GM19463 (cell line): Measurements from ENCODE around the gene GCHFR.

Experiments used
- ATAC-seq: cut with Tn5 transposase; IDR thresholded peaks from one replicate; pipeline ENCODE4 v1.9.1; 2021; ENCODE audit warnings: mild to moderate bottlenecking, moderate library complexity; ENCODE audit not compliant: unreplicated experiment

The GCHFR gene

GRCh38 chr15:40775740-40776536 is 12.1 kb downstream of the GCHFR start:
- ATAC-seq: no peak

GRCh38 chr15:40776537-40777141 is 12.8 kb downstream of the GCHFR start:
- ATAC-seq: no peak

DNA sequence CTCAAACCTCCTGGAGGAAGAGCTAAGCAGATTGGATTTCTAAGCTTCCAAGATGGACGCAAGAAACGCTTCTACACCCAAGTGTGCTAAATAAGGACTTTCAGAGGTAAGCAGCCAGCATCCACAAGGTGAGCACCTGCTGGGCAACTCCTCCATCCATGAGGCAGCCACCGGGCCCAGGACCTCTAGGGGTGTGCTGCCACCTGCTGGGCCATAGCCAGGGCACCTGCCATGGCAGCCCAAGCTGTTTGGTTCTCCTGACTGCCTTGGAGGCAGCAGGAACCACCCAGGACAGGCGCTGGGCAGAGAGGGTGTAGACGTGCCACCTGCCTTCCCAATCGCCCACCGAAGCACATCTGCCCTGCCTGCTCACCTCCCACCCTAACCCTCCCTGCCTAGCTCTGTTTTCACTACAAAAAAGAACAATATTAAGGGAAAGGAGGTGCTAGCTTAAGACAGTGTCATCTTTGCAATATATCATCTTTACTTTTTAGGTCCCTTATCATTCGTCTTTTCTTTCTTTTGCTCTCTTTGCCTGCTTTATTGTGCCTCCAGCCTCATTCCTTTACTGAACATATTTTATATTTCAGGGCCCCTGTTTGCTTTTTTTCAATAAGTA is 18.9 kb downstream of the GCHFR start:
- peak; percentile 54 for ATAC-seq

DNA sequence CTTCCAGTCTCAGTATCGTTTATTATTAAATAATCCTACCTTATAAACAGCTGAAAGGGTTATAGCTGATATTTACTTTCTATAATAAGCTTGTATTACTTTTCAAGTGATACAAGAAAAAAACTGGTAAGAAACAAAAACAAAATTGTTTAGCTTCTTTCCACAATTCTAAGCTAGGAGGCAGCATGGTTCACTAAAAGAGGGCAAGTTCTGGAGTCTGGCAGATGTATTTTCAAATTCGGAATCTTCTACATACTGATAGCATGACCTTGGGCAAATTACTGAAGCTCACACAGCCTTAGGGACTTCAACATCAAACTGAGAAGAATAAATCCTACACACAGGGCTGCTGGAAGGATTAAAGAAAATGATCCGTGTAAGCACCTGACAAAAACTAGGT is 21.3 kb downstream of the GCHFR start:
- no peak for ATAC-seq

DNA sequence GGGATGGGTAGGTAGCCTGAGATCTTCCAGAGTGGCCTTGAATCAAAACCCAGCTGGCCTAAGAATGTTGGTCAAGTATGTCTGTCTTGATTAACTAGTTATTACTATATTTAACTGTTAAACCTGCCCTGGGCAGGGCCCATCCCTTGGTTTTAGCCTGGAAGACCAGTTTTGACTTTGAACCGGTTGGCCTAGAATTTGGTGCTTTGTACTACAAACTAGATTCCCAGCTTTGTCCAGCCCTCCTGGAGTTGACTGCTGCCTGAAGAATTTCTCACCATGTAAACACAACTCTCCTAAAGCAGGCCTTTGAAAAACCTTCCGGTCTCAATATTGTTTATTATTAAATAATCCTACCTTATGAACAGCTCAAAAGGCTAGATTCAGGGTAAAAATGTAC is 21.9 kb downstream of the GCHFR start:
- no peak for ATAC-seq

GRCh38 chr15:40787344-40787841 is 23.5 kb downstream of the GCHFR start:
- no peak for ATAC-seq

DNA sequence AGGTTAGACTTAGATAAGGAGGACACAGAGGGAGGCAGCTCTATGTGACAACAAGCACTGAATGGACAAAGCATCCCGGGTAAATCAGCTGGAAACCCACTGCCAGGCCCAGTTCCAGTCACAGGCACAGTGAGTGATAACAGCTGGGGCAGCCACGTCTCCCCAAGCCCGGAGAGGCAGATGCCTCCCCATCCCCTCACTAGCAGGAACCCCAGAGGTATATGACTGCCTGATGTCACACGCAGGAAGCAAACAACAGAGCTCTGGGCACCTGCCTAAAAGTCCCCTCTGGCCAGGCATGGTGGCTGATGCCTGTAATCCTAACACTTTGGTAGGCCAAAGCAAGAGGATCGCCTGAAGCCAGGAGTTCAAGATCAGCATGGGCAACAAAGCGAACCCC is 24.1 kb downstream of the GCHFR start:
- ATAC-seq: no peak

GRCh38 chr15:40789119-40789518 is 25.3 kb downstream of the GCHFR start:
- ATAC-seq: no peak

- no peak for ATAC-seq
These were observed 26.1 kb downstream of the GCHFR start for GRCh38 chr15:40789999-40790398.

DNA sequence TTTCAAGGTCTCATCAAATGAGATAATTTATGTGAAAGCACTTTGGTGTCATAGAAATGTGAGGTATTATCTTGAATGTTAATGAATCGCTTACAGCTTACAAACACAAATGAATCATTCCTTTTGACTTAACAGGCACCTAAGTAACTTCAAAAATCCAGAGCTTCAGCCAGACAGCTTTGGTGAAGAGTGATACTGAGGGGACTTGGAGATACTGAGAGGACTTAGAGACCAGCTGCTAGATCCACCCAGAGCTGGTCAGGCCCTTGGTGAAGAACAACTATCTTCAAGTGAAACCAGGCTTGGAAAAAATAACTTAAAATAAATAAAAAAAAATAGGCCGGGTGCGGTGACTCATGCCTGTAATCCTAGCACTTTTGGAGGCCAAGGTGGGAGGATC is 26.9 kb downstream of the GCHFR start:
- no peak for ATAC-seq

DNA sequence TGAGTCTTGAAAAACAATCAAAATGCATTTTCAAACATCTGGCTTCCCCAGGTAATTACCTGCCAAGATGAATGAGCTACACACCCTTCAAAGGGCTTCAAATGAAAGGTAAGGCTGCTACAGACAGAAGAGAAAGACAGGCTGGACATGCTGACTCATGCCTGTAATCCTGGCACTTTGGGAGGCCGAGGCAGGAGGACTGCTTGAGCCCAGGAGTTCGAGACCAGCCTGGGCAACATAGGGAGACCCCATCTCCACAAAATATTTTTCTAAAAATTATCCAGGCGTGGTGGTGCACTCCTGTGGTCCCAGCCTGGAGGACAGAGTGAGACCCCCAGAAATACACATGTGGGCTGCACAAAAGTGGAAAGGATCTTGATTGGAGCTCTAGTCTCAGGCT is 28.5 kb downstream of the GCHFR start:
- ATAC-seq: no peak

- no peak for ATAC-seq
These were observed 29.5 kb downstream of the GCHFR start for GRCh38 chr15:40793216-40793989.

DNA sequence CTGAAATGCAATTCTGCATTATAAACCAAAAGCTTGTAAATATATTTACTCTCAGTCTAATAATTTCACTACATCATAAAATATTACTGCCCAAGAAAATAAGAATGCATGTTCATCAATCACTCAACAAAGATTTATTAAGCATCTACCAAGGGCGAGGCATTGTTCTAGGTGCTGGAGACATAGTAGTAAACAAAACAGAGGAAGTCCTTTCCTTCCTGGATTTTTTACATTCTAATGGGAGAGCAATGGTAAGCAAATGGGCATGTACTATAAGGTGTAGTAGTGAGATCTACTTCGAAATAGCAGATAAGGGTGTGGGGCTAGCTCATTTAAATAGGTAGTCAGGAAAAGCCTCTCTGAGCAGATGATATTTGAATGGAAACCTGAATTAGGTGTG is 32.2 kb downstream of the GCHFR start:
- no peak for ATAC-seq

GRCh38 chr15:40796512-40796911 is 32.6 kb downstream of the GCHFR start:
- ATAC-seq: no peak

GRCh38 chr15:40799523-40799922 is 35.7 kb downstream of the GCHFR start:
- ATAC-seq: no peak

- ATAC-seq: no peak
These were observed 39.2 kb downstream of the GCHFR start for GRCh38 chr15:40803076-40803475.

DNA sequence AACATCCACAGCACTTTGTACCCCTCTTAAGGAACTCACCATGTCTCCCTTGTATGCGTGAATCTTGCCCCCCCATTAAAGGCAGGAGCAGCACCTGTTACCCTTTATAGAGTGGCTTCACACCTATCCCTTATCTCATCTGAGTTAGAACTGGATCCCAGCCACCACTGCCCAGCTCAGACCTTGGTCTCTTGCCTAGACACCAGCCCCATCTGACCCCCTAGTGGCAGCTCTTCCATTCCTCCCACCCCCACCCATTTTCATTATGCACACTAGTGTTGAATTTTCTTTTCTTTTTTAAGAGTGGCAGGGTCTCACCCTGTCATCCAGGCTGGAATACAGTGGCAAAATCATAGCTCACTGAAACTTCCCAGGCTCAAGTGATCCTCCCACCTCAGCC is 39.8 kb downstream of the GCHFR start:
- ATAC-seq: no peak

- no peak for ATAC-seq
These were observed 42.8 kb downstream of the GCHFR start for GRCh38 chr15:40806672-40807027.

GRCh38 chr15:40807028-40807887 is 43.4 kb downstream of the GCHFR start, which contains the start of the genes DNAJC17 and ZFYVE19:
DNAJC17 (minus strand) TSS chr15:40807473; CDS start chr15:40807446, 27 bp downstream.
ZFYVE19 (plus strand) TSS chr15:40807089; CDS start chr15:40807590, 501 bp downstream.
- ATAC-seq: peak; percentile 94

GRCh38 chr15:40807888-40808461 is 44.1 kb downstream of the GCHFR start:
- ATAC-seq: no peak
